Kasumi-1 (cell line): ENCODE results near the gene SPRR2B.
"Not testable (repeated sequence)": the region's sequence is repeated elsewhere in the genome, so short reads cannot be mapped to it uniquely, and the experiment has no call there.

Source experiments
- DNase-seq, 2 experiments: peaks; one replicate each; lab custom pipeline; 2025; lab: John Stamatoyannopoulos, UW

Gene SPRR2B

GRCh38 chr1:153071511-153071910, at the start of gene SPRR2B:
Gene SPRR2B, minus strand, starts transcription at chr1:153071611. Its CDS starts 772 bp downstream, at chr1:153070839.
- no peak for DNase-seq

- DNase-seq: no peak
Observed at GRCh38 chr1:153120945-153121344, 49.5 kb upstream of the SPRR2B start.

- no peak for DNase-seq
Observed at GRCh38 chr1:153119491-153119971, 48.1 kb upstream of the SPRR2B start.

GRCh38 chr1:153115264-153115663, 43.9 kb upstream of the SPRR2B start:
- DNase-seq: not testable (repeated sequence)

- DNase-seq: no peak
Observed at GRCh38 chr1:153113416-153113815, 42.0 kb upstream of the SPRR2B start, which contains the start of gene SPRR2F. Gene SPRR2F, minus strand, starts transcription at chr1:153113516. Its CDS starts 783 bp downstream, at chr1:153112733.

- not testable (repeated sequence) for DNase-seq
Observed at GRCh38 chr1:153112454-153112853, 41.0 kb upstream of the SPRR2B start.

GRCh38 chr1:153100245-153100644, 28.8 kb upstream of the SPRR2B start:
- DNase-seq: no peak

GRCh38 chr1:153099461-153100045, 28.1 kb upstream of the SPRR2B start:
- no peak for DNase-seq

GRCh38 chr1:153095764-153096163, 24.4 kb upstream of the SPRR2B start:
- no peak for DNase-seq

- no peak for DNase-seq
Observed at GRCh38 chr1:153094426-153094825, 23.0 kb upstream of the SPRR2B start, which contains the start of gene SPRR2E. Gene SPRR2E, minus strand, starts transcription at chr1:153094526. Its CDS starts 775 bp downstream, at chr1:153093751.

GRCh38 chr1:153087652-153088051, 16.2 kb upstream of the SPRR2B start:
- DNase-seq: no peak

- no peak for DNase-seq
Observed at GRCh38 chr1:153081736-153082135, 10.3 kb upstream of the SPRR2B start.

GRCh38 chr1:153072806-153073726, 1.7 kb upstream of the SPRR2B start:
- no peak for DNase-seq

- no peak for DNase-seq
Observed at GRCh38 chr1:153070243-153070642, 1.2 kb downstream of the SPRR2B start.

- DNase-seq: no peak
Observed at GRCh38 chr1:153058826-153059784, 12.3 kb downstream of the SPRR2B start.

- DNase-seq: peak in 1 of 2 experiments; percentile 13
Observed at GRCh38 chr1:153058154-153058553, 13.3 kb downstream of the SPRR2B start.

- no peak for DNase-seq
Observed at GRCh38 chr1:153057375-153057774, 14.0 kb downstream of the SPRR2B start, which contains the start of gene SPRR2A. Gene SPRR2A, minus strand, starts transcription at chr1:153057512. Its CDS starts 777 bp downstream, at chr1:153056735.

GRCh38 chr1:153056111-153056510, 15.3 kb downstream of the SPRR2B start:
- not testable (repeated sequence) for DNase-seq

- no peak for DNase-seq
Observed at GRCh38 chr1:153049211-153049610, 22.2 kb downstream of the SPRR2B start.

GRCh38 chr1:153040950-153041631, 30.3 kb downstream of the SPRR2B start, which contains the start of gene SPRR2D:
Gene SPRR2D, minus strand, starts transcription at chr1:153041120. Its CDS starts 774 bp downstream, at chr1:153040346.
- no peak for DNase-seq

- DNase-seq: no peak
Observed at GRCh38 chr1:153035211-153035610, 36.2 kb downstream of the SPRR2B start.
